GM21723 (cell line): ENCODE results near the gene ADORA2B.
"Not testable (repeated sequence)": the region's sequence is repeated elsewhere in the genome, so short reads cannot be mapped to it uniquely, and the experiment has no call there.

ENCODE experiments used
- ATAC-seq: cut with Tn5 transposase; IDR thresholded peaks from one replicate; pipeline ENCODE4 v1.9.1; 2021; ENCODE audit warnings: mild to moderate bottlenecking, moderate library complexity; ENCODE audit not compliant: unreplicated experiment

Gene ADORA2B

GRCh38 chr17:15921640-15922039, 23.3 kb upstream of the ADORA2B start:
- no peak for ATAC-seq

- ATAC-seq = no peak
Measured at GRCh38 chr17:15922586-15922985, 22.3 kb upstream of the ADORA2B start.

GRCh38 chr17:15926039-15926740, 18.7 kb upstream of the ADORA2B start:
- no peak for ATAC-seq

- ATAC-seq = no peak
Measured at GRCh38 chr17:15928286-15928785, 16.6 kb upstream of the ADORA2B start.

- ATAC-seq = no peak
Measured at GRCh38 chr17:15929941-15930340, 15.0 kb upstream of the ADORA2B start.

GRCh38 chr17:15930426-15930825, 14.5 kb upstream of the ADORA2B start:
- ATAC-seq = no peak

GRCh38 chr17:15931394-15931793, 13.5 kb upstream of the ADORA2B start:
- ATAC-seq = no peak

GRCh38 chr17:15934866-15935265, 10.1 kb upstream of the ADORA2B start:
- ATAC-seq = no peak

- ATAC-seq = no peak
Measured at GRCh38 chr17:15935891-15936290, 9.0 kb upstream of the ADORA2B start.

GRCh38 chr17:15936481-15936880, 8.4 kb upstream of the ADORA2B start:
- ATAC-seq = not testable (repeated sequence)

- no peak for ATAC-seq
Measured at GRCh38 chr17:15941781-15942180, 3.1 kb upstream of the ADORA2B start.

- no peak for ATAC-seq
Measured at GRCh38 chr17:15942207-15942833, 2.6 kb upstream of the ADORA2B start.

GRCh38 chr17:15943971-15944758, 765 bp upstream of the ADORA2B start:
- no peak for ATAC-seq

GRCh38 chr17:15945527-15946191, 729 bp downstream of the ADORA2B start:
- ATAC-seq = no peak

GRCh38 chr17:15946611-15947120, 1.7 kb downstream of the ADORA2B start:
- no peak for ATAC-seq

GRCh38 chr17:15947271-15947670, 2.3 kb downstream of the ADORA2B start:
- ATAC-seq = no peak

- no peak for ATAC-seq
Measured at GRCh38 chr17:15947976-15948752, 3.2 kb downstream of the ADORA2B start.

GRCh38 chr17:15951368-15952047, 6.6 kb downstream of the ADORA2B start:
- ATAC-seq = no peak

GRCh38 chr17:15952048-15952532, 7.2 kb downstream of the ADORA2B start:
- ATAC-seq = no peak
